T-cell (primary cell): Measurements from ENCODE around the gene SLC7A8. TPM values are rescaled to one million over a fixed set of nuclear protein-coding genes. Genes with fewer than 3 reads are reported as not detected.

ENCODE experiments used
- ATAC-seq, 4 experiments: fragments of 200-7000 bp in 3 of 4; fragments of 150-1000 bp in 1 of 4; cut with Tn5 transposase; replicated peaks in 1 of 4; 1 replicate in 3 of 4; 2 replicates in 1 of 4; pipeline ENCODE4 v1.10.0; 2021; ENCODE audit warnings: moderate library complexity in 3 of 4, mild to moderate bottlenecking in 2 of 4, moderate number of reproducible peaks in 1 of 4
- CTCF ChIA-PET, 2 donors: fragments of 300-600 bp; sonication (Branson Sonifier 250); formaldehyde crosslinking; loops; one replicate each; lab custom pipeline; 2022; ENCODE audit warnings: antibody characterized with exemption in 2 of 2; lab: Charles Lee
- POLR2A ChIA-PET, 2 donors: fragments of 300-600 bp; sonication (Branson Sonifier 250); formaldehyde crosslinking; loops; one replicate each; lab custom pipeline; 2022; ENCODE audit warnings: antibody characterized with exemption in 2 of 2; lab: Charles Lee
- DNase-seq, 35 experiments: peaks; one replicate each; pipeline versions ENCODE4 v3.0.0 to v3.0.0-alpha.2; 2013 to 2023
- H3K27ac ChIP-seq: one replicate; pipeline ENCODE4 v1.5.1; 2013; ENCODE audit warnings: low read length
- H3K27me3 ChIP-seq, 2 experiments: replicated peaks in 1 of 2; 1 replicate in 1 of 2; 2 replicates in 1 of 2; pipeline versions ENCODE4 v1.6.1 to v1.7.0; 2013; ENCODE audit warnings: low read length in 1 of 2, mixed read lengths in 1 of 2; ENCODE audit not compliant: control insufficient read depth in 2 of 2, insufficient read depth in 2 of 2; ENCODE audit errors: extremely low read depth in 1 of 2
- H3K36me3 ChIP-seq, 2 donors: 1 replicate in 1 of 2; 2 replicates in 1 of 2; pipeline versions ENCODE4 v1.6.1 to v1.7.0; 2013; ENCODE audit warnings: low read length in 1 of 2; ENCODE audit not compliant: control insufficient read depth in 2 of 2, insufficient read depth in 1 of 2; ENCODE audit errors: extremely low read depth in 1 of 2
- H3K4me1 ChIP-seq, 2 experiments: 1 replicate in 1 of 2; 2 replicates in 1 of 2; pipeline versions ENCODE4 v1.6.1 to v1.7.0; 2013; ENCODE audit warnings: low read length in 2 of 2, mixed read lengths in 1 of 2; ENCODE audit not compliant: insufficient read depth in 2 of 2, control insufficient read depth in 1 of 2; ENCODE audit errors: extremely low read depth in 1 of 2
- H3K4me3 ChIP-seq, 2 donors: 1 replicate in 1 of 2; 2 replicates in 1 of 2; pipeline versions ENCODE4 v1.5.1 to v1.7.0; 2013; ENCODE audit warnings: mild to moderate bottlenecking in 2 of 2, low read length in 1 of 2, moderate library complexity in 1 of 2; ENCODE audit not compliant: control insufficient read depth in 1 of 2; ENCODE audit errors: extremely low read depth in 1 of 2
- H3K9me3 ChIP-seq: 2 replicates; pipeline ENCODE4 v1.7.0; 2013
- H3K27ac Mint-ChIP-seq, 2 donors: one replicate each; pipeline ENCODE4 v1.8.0; 2020 to 2021; ENCODE audit warnings: mild to moderate bottlenecking in 2 of 2, mixed read lengths in 2 of 2
- H3K27me3 Mint-ChIP-seq, 2 donors: one replicate each; pipeline ENCODE4 v1.8.0; 2021 to 2022; ENCODE audit warnings: mixed read lengths in 2 of 2
- H3K36me3 Mint-ChIP-seq: one replicate; pipeline ENCODE4 v1.8.0; 2021; ENCODE audit warnings: mixed read lengths
- H3K4me1 Mint-ChIP-seq, 3 donors: one replicate each; pipeline ENCODE4 v1.8.0; 2020 to 2022; ENCODE audit warnings: mixed read lengths in 3 of 3, mild to moderate bottlenecking in 1 of 3
- H3K4me3 Mint-ChIP-seq, 3 donors: one replicate each; pipeline ENCODE4 v1.8.0; 2020 to 2022; ENCODE audit warnings: mild to moderate bottlenecking in 3 of 3, mixed read lengths in 3 of 3, moderate library complexity in 3 of 3
- H3K9me3 Mint-ChIP-seq, 3 donors: one replicate each; pipeline ENCODE4 v1.8.0; 2020 to 2022; ENCODE audit warnings: mixed read lengths in 3 of 3
- WGBS: methylation state at CpG from one replicate; pipeline ENCODE4 v1.1.5; 2013; ENCODE audit warnings: missing lambda C conversion rate; ENCODE audit not compliant: insufficient coverage; 5-methylcytosine and 5-hydroxymethylcytosine counted together
- total RNA-seq, 35 experiments: library from RNA in 6 of 35; stranded (reverse) in 6 of 35; fragments of 120-200 nt in 1 of 35; gene quantifications; one replicate each; pipeline versions ENCODE4 v1.2.1 to v1.2.4 and lab custom pipeline; 2013 to 2026

SLC7A8 gene
- total RNA-seq, 5 donors from 2014 or later (not counting 1 experiment from before 2014, with no cell fraction given), result 0.33 to 8.1 (median 5.9) TPM

GRCh38 chr14:23151342-23151741, 32.1 kb downstream of the SLC7A8 start:
- Mint-ChIP-seq H3K4me1 (peaks cover 24 to 31% (median 27%) of the 10 kb centered on the region in 3 donors), H3K4me3 (no peak overlapping the region), H3K9me3 (no peaks in the 10 kb centered on the region), H3K27me3 (peaks cover 18 to 19% of the 10 kb centered on the region in 2 donors), H3K36me3 (no peaks in the 10 kb centered on the region), H3K27ac (no peak overlapping the region)
- ChIA-PET POLR2A (no interaction called here), CTCF (interaction anchor here (0.6 kb wide), 2 partner anchors 38 to 73 kb away, joined by 3 read pairs; no protein-coding TSS in a partner anchor)
- Histone ChIP-seq H3K36me3 (no peaks in the 10 kb centered on the region), H3K9me3 (no peaks in the 10 kb centered on the region), H3K27ac (no peak overlapping the region), H3K4me1 (peaks cover 12 to 25% of the 10 kb centered on the region in 2 experiments), H3K4me3 (no peak overlapping the region), H3K27me3 (peaks cover 0 to 49% of the 10 kb centered on the region in 2 experiments)
- WGBS, result 57% methylated on average over 1 of the region's 2 CpGs
- ATAC-seq (no peak), DNase-seq (no peak)

GRCh38 chr14:23149745-23150144, 33.7 kb downstream of the SLC7A8 start:
- peaks cover 15 to 24% of the 10 kb centered on the region in 2 donors for H3K27me3 Mint-ChIP-seq
- ATAC-seq (no peak), DNase-seq (no peak)
- CTCF ChIA-PET, result interaction anchor here in 1 of 2 donors (1.4 kb wide), 1 partner anchor 29 kb away, joined by 3 read pairs; no protein-coding TSS in a partner anchor
- Histone ChIP-seq H3K27ac (no peak overlapping the region), H3K4me1 (peaks cover 12 to 19% of the 10 kb centered on the region in 2 experiments), H3K9me3 (no peaks in the 10 kb centered on the region), H3K4me3 (no peak overlapping the region), H3K27me3 (peaks cover 0 to 43% of the 10 kb centered on the region in 2 experiments), H3K36me3 (no peaks in the 10 kb centered on the region)
- no peak overlapping the region for H3K27ac Mint-ChIP-seq
- H3K36me3 Mint-ChIP-seq, result no peaks in the 10 kb centered on the region
- POLR2A ChIA-PET, result no interaction called here
- no peak overlapping the region for H3K4me3 Mint-ChIP-seq
- H3K9me3 Mint-ChIP-seq, result no peaks in the 10 kb centered on the region
- peaks cover 16 to 19% (median 16%) of the 10 kb centered on the region in 3 donors for H3K4me1 Mint-ChIP-seq

- WGBS, result no CpG with 5 or more reads among the region's 5 CpGs
- Histone ChIP-seq H3K36me3 (no peaks in the 10 kb centered on the region), H3K9me3 (no peaks in the 10 kb centered on the region), H3K4me3 (no peak overlapping the region), H3K27ac (no peak overlapping the region), H3K27me3 (peaks cover 0 to 34% of the 10 kb centered on the region in 2 experiments), H3K4me1 (peaks cover 2 to 9% of the 10 kb centered on the region in 2 experiments)
- DNase-seq (no peak), ATAC-seq (no peak)
- ChIA-PET POLR2A (interaction anchor here in 1 of 2 donors (0.7 kb wide), 1 partner anchor 27 kb away, joined by 3 read pairs; no protein-coding TSS in a partner anchor), CTCF (no interaction called here)
- Mint-ChIP-seq H3K36me3 (no peaks in the 10 kb centered on the region), H3K9me3 (no peaks in the 10 kb centered on the region), H3K4me1 (peaks cover 6 to 10% (median 7%) of the 10 kb centered on the region in 3 donors), H3K27me3 (peaks cover 15 to 24% of the 10 kb centered on the region in 2 donors), H3K27ac (no peak overlapping the region), H3K4me3 (no peak overlapping the region)
These were observed 34.7 kb downstream of the SLC7A8 start for GRCh38 chr14:23148591-23149249.

- Mint-ChIP-seq H3K4me3 (no peak overlapping the region), H3K27ac (no peak overlapping the region), H3K4me1 (no peaks in the 10 kb centered on the region), H3K9me3 (no peaks in the 10 kb centered on the region), H3K27me3 (peaks cover 12 to 24% of the 10 kb centered on the region in 2 donors), H3K36me3 (no peaks in the 10 kb centered on the region)
- H3K27me3 ChIP-seq, result peaks cover 0 to 28% of the 10 kb centered on the region in 2 experiments
- H3K9me3 ChIP-seq, result no peaks in the 10 kb centered on the region
- WGBS, result 78% methylated on average over 1 of the region's 1 CpG
- no peaks in the 10 kb centered on the region for H3K4me1 ChIP-seq
- DNase-seq (no peak), ATAC-seq (no peak)
- POLR2A ChIA-PET, result interaction anchor here in 1 of 2 donors (0.7 kb wide), 1 partner anchor 26 kb away, joined by 3 read pairs; no protein-coding TSS in a partner anchor
- CTCF ChIA-PET, result no interaction called here
- no peak overlapping the region for H3K27ac ChIP-seq
- H3K4me3 ChIP-seq, result no peak overlapping the region
- H3K36me3 ChIP-seq, result no peaks in the 10 kb centered on the region
These were observed 35.8 kb downstream of the SLC7A8 start for GRCh38 chr14:23147676-23148075.

GRCh38 chr14:23146980-23147379, 36.5 kb downstream of the SLC7A8 start:
- H3K4me1 ChIP-seq, result no peaks in the 10 kb centered on the region
- Mint-ChIP-seq H3K27me3 (peaks cover 12 to 24% of the 10 kb centered on the region in 2 donors), H3K4me3 (no peak overlapping the region), H3K4me1 (no peaks in the 10 kb centered on the region), H3K27ac (no peak overlapping the region), H3K36me3 (no peaks in the 10 kb centered on the region), H3K9me3 (no peaks in the 10 kb centered on the region)
- no peaks in the 10 kb centered on the region for H3K9me3 ChIP-seq
- H3K36me3 ChIP-seq, result no peaks in the 10 kb centered on the region
- H3K27ac ChIP-seq, result no peak overlapping the region
- CTCF ChIA-PET, result no interaction called here
- no peak for DNase-seq
- H3K4me3 ChIP-seq, result no peak overlapping the region
- POLR2A ChIA-PET, result no interaction called here
- peaks cover 0 to 23% of the 10 kb centered on the region in 2 experiments for H3K27me3 ChIP-seq
- no peak for ATAC-seq
- WGBS, result 67% methylated on average over 2 of the region's 4 CpGs

GRCh38 chr14:23146351-23146910, 37.0 kb downstream of the SLC7A8 start:
- Mint-ChIP-seq H3K27me3 (peaks cover 12 to 24% of the 10 kb centered on the region in 2 donors), H3K36me3 (no peaks in the 10 kb centered on the region), H3K9me3 (no peaks in the 10 kb centered on the region), H3K4me3 (no peak overlapping the region), H3K27ac (no peak overlapping the region), H3K4me1 (no peaks in the 10 kb centered on the region)
- Histone ChIP-seq H3K27me3 (peaks cover 0 to 18% of the 10 kb centered on the region in 2 experiments), H3K4me1 (no peaks in the 10 kb centered on the region), H3K9me3 (no peaks in the 10 kb centered on the region), H3K36me3 (no peaks in the 10 kb centered on the region), H3K4me3 (no peak overlapping the region), H3K27ac (no peak overlapping the region)
- POLR2A ChIA-PET, result no interaction called here
- no peak for ATAC-seq
- no peak for DNase-seq
- no CpG with 5 or more reads among the region's 2 CpGs for WGBS
- CTCF ChIA-PET, result no interaction called here
